Stimulated activated effector memory CD8-positive, alpha-beta T cell treated with anti-CD3 and anti-CD28 coated beads, Interleukin-12 subunit alpha, Interleukin-12 subunit beta, amount 100 ng/mL, for 72 hours (primary cell): ENCODE data around the gene CCL27.

ENCODE experiments used
- ATAC-seq: fragments of 150-1000 bp; cut with Tn5 transposase; 2 replicates; pipeline ENCODE4 v1.10.0; 2021
- DNase-seq, 2 donors: peaks; one replicate each; pipeline ENCODE4 v3.0.0; 2021 to 2022; ENCODE audit warnings: low spot score in 2 of 2
- H3K27ac Mint-ChIP-seq: one replicate; pipeline ENCODE4 v1.8.0; 2022; ENCODE audit warnings: mild to moderate bottlenecking, mixed read lengths
- H3K36me3 Mint-ChIP-seq: one replicate; pipeline ENCODE4 v1.8.0; 2022; ENCODE audit warnings: mild to moderate bottlenecking, mixed read lengths
- H3K4me1 Mint-ChIP-seq: one replicate; pipeline ENCODE4 v1.8.0; 2022; ENCODE audit warnings: mixed read lengths
- H3K4me3 Mint-ChIP-seq: one replicate; pipeline ENCODE4 v1.8.0; 2022; ENCODE audit warnings: mild to moderate bottlenecking, mixed read lengths
- H3K9me3 Mint-ChIP-seq: one replicate; pipeline ENCODE4 v1.8.0; 2022; ENCODE audit warnings: mixed read lengths

The CCL27 gene

GRCh38 chr9:34688329-34689115 is 26.1 kb upstream of the CCL27 start:
- ATAC-seq (no peak), DNase-seq (no peak)
- no peaks in the 10 kb centered on the region for H3K36me3 Mint-ChIP-seq
- peaks cover 22% of the 10 kb centered on the region for H3K4me1 Mint-ChIP-seq
- no peaks in the 10 kb centered on the region for H3K9me3 Mint-ChIP-seq
- no peak overlapping the region for H3K27ac Mint-ChIP-seq
- H3K4me3 Mint-ChIP-seq: no peak overlapping the region

- Mint-ChIP-seq H3K36me3 (no peaks in the 10 kb centered on the region), H3K9me3 (no peaks in the 10 kb centered on the region), H3K4me3 (no peak overlapping the region), H3K27ac (no peak overlapping the region), H3K4me1 (peaks cover 22% of the 10 kb centered on the region)
- no peak for ATAC-seq
- no peak for DNase-seq
These were observed 25.0 kb upstream of the CCL27 start for GRCh38 chr9:34687276-34688030.

GRCh38 chr9:34686732-34687131 is 24.3 kb upstream of the CCL27 start:
- DNase-seq (no peak), ATAC-seq (no peak)
- H3K4me1 Mint-ChIP-seq: peaks cover 22% of the 10 kb centered on the region
- H3K4me3 Mint-ChIP-seq: no peak overlapping the region
- H3K36me3 Mint-ChIP-seq: no peaks in the 10 kb centered on the region
- no peak overlapping the region for H3K27ac Mint-ChIP-seq
- no peaks in the 10 kb centered on the region for H3K9me3 Mint-ChIP-seq

- H3K4me1 Mint-ChIP-seq: peaks cover 19% of the 10 kb centered on the region
- no peak for DNase-seq
- no peak for ATAC-seq
- no peak overlapping the region for H3K27ac Mint-ChIP-seq
- no peak overlapping the region for H3K4me3 Mint-ChIP-seq
- no peaks in the 10 kb centered on the region for H3K9me3 Mint-ChIP-seq
- no peaks in the 10 kb centered on the region for H3K36me3 Mint-ChIP-seq
These were observed 23.8 kb upstream of the CCL27 start for GRCh38 chr9:34686231-34686630.

- Mint-ChIP-seq H3K9me3 (no peaks in the 10 kb centered on the region), H3K36me3 (no peaks in the 10 kb centered on the region), H3K4me1 (peaks cover 16% of the 10 kb centered on the region), H3K27ac (peak overlapping the region; percentile 53), H3K4me3 (no peak overlapping the region)
- no peak for ATAC-seq
- DNase-seq: no peak
These were observed 23.1 kb upstream of the CCL27 start for GRCh38 chr9:34685591-34685990.

- Mint-ChIP-seq H3K27ac (peak overlapping the region; percentile 53), H3K4me1 (peaks cover 16% of the 10 kb centered on the region)
These were observed 22.4 kb upstream of the CCL27 start for GRCh38 chr9:34684816-34685215.

GRCh38 chr9:34684145-34684544 is 21.7 kb upstream of the CCL27 start:
- H3K36me3 Mint-ChIP-seq: no peaks in the 10 kb centered on the region
- ATAC-seq: peak; percentile 99
- no peak overlapping the region for H3K4me3 Mint-ChIP-seq
- no peak for DNase-seq
- no peaks in the 10 kb centered on the region for H3K9me3 Mint-ChIP-seq
- H3K4me1 Mint-ChIP-seq: peaks cover 16% of the 10 kb centered on the region
- peak overlapping the region; percentile 53 for H3K27ac Mint-ChIP-seq

More at GRCh38 chr9:34684816-34685215, 22.4 kb upstream of the CCL27 start:
- no peak for DNase-seq
- ATAC-seq: no peak
- Mint-ChIP-seq H3K9me3 (no peaks in the 10 kb centered on the region), H3K36me3 (no peaks in the 10 kb centered on the region), H3K4me3 (no peak overlapping the region)

GRCh38 chr9:34675869-34676268 is 13.4 kb upstream of the CCL27 start:
- H3K4me1 Mint-ChIP-seq: no peaks in the 10 kb centered on the region
- no peak overlapping the region for H3K4me3 Mint-ChIP-seq
- peak overlapping the region; percentile 20 for H3K27ac Mint-ChIP-seq
- no peaks in the 10 kb centered on the region for H3K9me3 Mint-ChIP-seq
- H3K36me3 Mint-ChIP-seq: no peaks in the 10 kb centered on the region
- DNase-seq (no peak), ATAC-seq (no peak)

- DNase-seq (peak; percentile 26 to 75), ATAC-seq (peak; percentile 76)
- no peaks in the 10 kb centered on the region for H3K36me3 Mint-ChIP-seq
- no peaks in the 10 kb centered on the region for H3K9me3 Mint-ChIP-seq
- H3K4me1 Mint-ChIP-seq: no peaks in the 10 kb centered on the region
- peak overlapping the region; percentile 20 for H3K27ac Mint-ChIP-seq
- H3K4me3 Mint-ChIP-seq: no peak overlapping the region
These were observed 12.7 kb upstream of the CCL27 start for GRCh38 chr9:34675048-34675714.

GRCh38 chr9:34674440-34674839 is 12.0 kb upstream of the CCL27 start:
- Mint-ChIP-seq H3K4me1 (no peaks in the 10 kb centered on the region), H3K27ac (no peak overlapping the region), H3K9me3 (no peaks in the 10 kb centered on the region)

GRCh38 chr9:34671307-34671706 is 8.8 kb upstream of the CCL27 start:
- peaks cover 9% of the 10 kb centered on the region for H3K4me1 Mint-ChIP-seq
- H3K4me3 Mint-ChIP-seq: no peak overlapping the region
- ATAC-seq (no peak), DNase-seq (no peak)
- H3K36me3 Mint-ChIP-seq: peaks cover under 1% of the 10 kb centered on the region
- H3K27ac Mint-ChIP-seq: no peak overlapping the region
- peaks cover 3% of the 10 kb centered on the region for H3K9me3 Mint-ChIP-seq

More at GRCh38 chr9:34674440-34674839, 12.0 kb upstream of the CCL27 start:
- no peak for ATAC-seq
- Mint-ChIP-seq H3K4me3 (no peak overlapping the region), H3K36me3 (no peaks in the 10 kb centered on the region)
- no peak for DNase-seq

GRCh38 chr9:34669809-34670562 is 7.5 kb upstream of the CCL27 start:
- DNase-seq (no peak), ATAC-seq (no peak)
- no peak overlapping the region for H3K27ac Mint-ChIP-seq
- H3K9me3 Mint-ChIP-seq: peaks cover 3% of the 10 kb centered on the region
- H3K36me3 Mint-ChIP-seq: peaks cover 7% of the 10 kb centered on the region
- H3K4me3 Mint-ChIP-seq: no peak overlapping the region
- H3K4me1 Mint-ChIP-seq: peaks cover 9% of the 10 kb centered on the region

- H3K4me3 Mint-ChIP-seq: peak overlapping the region; percentile 86
- peaks cover 3% of the 10 kb centered on the region for H3K9me3 Mint-ChIP-seq
- peaks cover 35% of the 10 kb centered on the region for H3K4me1 Mint-ChIP-seq
- DNase-seq (peak; percentile 72 to 92), ATAC-seq (peak; percentile 84)
- H3K36me3 Mint-ChIP-seq: peaks cover 18% of the 10 kb centered on the region
- peak overlapping the region; percentile 93 for H3K27ac Mint-ChIP-seq
These were observed 3.2 kb upstream of the CCL27 start for GRCh38 chr9:34665381-34666250.

GRCh38 chr9:34665067-34665380 is 2.6 kb upstream of the CCL27 start:
- ATAC-seq (peak; percentile 31), DNase-seq (no peak)
- Mint-ChIP-seq H3K4me1 (peaks cover 35% of the 10 kb centered on the region), H3K4me3 (peak overlapping the region; percentile 86), H3K27ac (peak overlapping the region; percentile 93), H3K9me3 (peaks cover 3% of the 10 kb centered on the region), H3K36me3 (peaks cover 18% of the 10 kb centered on the region)
